ENCODE results near the gene RNF5. TPM values are rescaled to one million over a fixed set of nuclear protein-coding genes. Genes with fewer than 3 reads are reported as not detected.
A peak's percentile ranks its signal among the peaks of the same experiment; 100 is the strongest.
"Not testable (repeated sequence)": the region's sequence is repeated elsewhere in the genome, so short reads cannot be mapped to it uniquely, and the experiment has no call there.

RNF5 gene
- total RNA-seq: 28.5 TPM

GRCh38 chr6:32177788-32178546 is at the start of gene RNF5:
RNF5 (plus strand) TSS chr6:32178405; CDS start chr6:32178512, 107 bp downstream.
- DNase-seq: peak; percentile 100

- DNase-seq: no peak
Observed at GRCh38 chr6:32128751-32129296, 49.4 kb upstream of the RNF5 start.

GRCh38 chr6:32129297-32130088 is 48.7 kb upstream of the RNF5 start:
- peak; percentile 95 for DNase-seq

- no peak for DNase-seq
Observed at GRCh38 chr6:32131439-32131948, 46.7 kb upstream of the RNF5 start.

GRCh38 chr6:32132110-32132509 is 46.1 kb upstream of the RNF5 start:
- DNase-seq: no peak

- no peak for DNase-seq
Observed at GRCh38 chr6:32133786-32134185, 44.4 kb upstream of the RNF5 start.

- DNase-seq: no peak
Observed at GRCh38 chr6:32137454-32137853, 40.8 kb upstream of the RNF5 start.

GRCh38 chr6:32139590-32139989 is 38.6 kb upstream of the RNF5 start:
- DNase-seq: no peak

GRCh38 chr6:32140420-32141046 is 37.7 kb upstream of the RNF5 start:
- DNase-seq: no peak

GRCh38 chr6:32144238-32144637 is 34.0 kb upstream of the RNF5 start:
- DNase-seq: not testable (repeated sequence)

GRCh38 chr6:32146287-32146686 is 31.9 kb upstream of the RNF5 start:
- no peak for DNase-seq

- DNase-seq: no peak
Observed at GRCh38 chr6:32146687-32147086, 31.5 kb upstream of the RNF5 start.

- DNase-seq: no peak
Observed at GRCh38 chr6:32147401-32148132, 30.6 kb upstream of the RNF5 start.

- peak; percentile 48 for DNase-seq
Observed at GRCh38 chr6:32148289-32149091, 29.7 kb upstream of the RNF5 start.

- DNase-seq: no peak
Observed at GRCh38 chr6:32149092-32149755, 29.0 kb upstream of the RNF5 start.

- DNase-seq: no peak
Observed at GRCh38 chr6:32149932-32150870, 28.0 kb upstream of the RNF5 start.

GRCh38 chr6:32151181-32151862 is 26.9 kb upstream of the RNF5 start:
- no peak for DNase-seq
